Parathyroid adenoma (tissue), 2 donors: ENCODE measurements around the gene NRAS.

ENCODE experiments used
- H2AFZ ChIP-seq: fragments of 300-600 bp; sonication (generic); one replicate; pipeline ENCODE4 v1.7.0; 2017; ENCODE audit warnings: antibody characterized with exemption, mild to moderate bottlenecking
- H3K27ac ChIP-seq: fragments of 300-600 bp; sonication (generic); one replicate; pipeline ENCODE4 v1.7.0; 2017
- H3K27me3 ChIP-seq: fragments of 300-600 bp; sonication (generic); one replicate; pipeline ENCODE4 v1.7.0; 2017; ENCODE audit warnings: low read length; ENCODE audit not compliant: control insufficient read depth, insufficient read depth
- H3K36me3 ChIP-seq: fragments of 300-600 bp; sonication (generic); one replicate; pipeline ENCODE4 v1.7.0; 2017; ENCODE audit warnings: low read length; ENCODE audit not compliant: control insufficient read depth, insufficient read depth
- H3K4me1 ChIP-seq: fragments of 300-600 bp; sonication (generic); one replicate; pipeline ENCODE4 v1.7.0; 2017; ENCODE audit warnings: control low read depth
- H3K4me2 ChIP-seq: fragments of 300-600 bp; sonication (generic); one replicate; pipeline ENCODE4 v1.7.0; 2017; ENCODE audit warnings: low read length
- H3K4me3 ChIP-seq: fragments of 300-600 bp; sonication (generic); one replicate; pipeline ENCODE4 v1.7.0; 2017; ENCODE audit warnings: low read depth, low read length
- H3K79me2 ChIP-seq: fragments of 300-600 bp; sonication (generic); one replicate; pipeline ENCODE4 v1.7.0; 2017; ENCODE audit warnings: control low read depth
- H3K9ac ChIP-seq: fragments of 300-600 bp; sonication (generic); one replicate; pipeline ENCODE4 v1.7.0; 2017; ENCODE audit warnings: mild to moderate bottlenecking
- H3K9me3 ChIP-seq: fragments of 300-600 bp; sonication (generic); one replicate; pipeline ENCODE4 v1.7.0; 2017; ENCODE audit warnings: low read length; ENCODE audit not compliant: control insufficient read depth
- CTCF ChIP-seq: fragments of 300-600 bp; sonication (generic); IDR thresholded peaks from one replicate; pipeline ENCODE4 v1.7.0; 2017; ENCODE audit warnings: antibody characterized with exemption, mild to moderate bottlenecking
- donor health status: primary hyperparathyroidism.

The NRAS gene

DNA sequence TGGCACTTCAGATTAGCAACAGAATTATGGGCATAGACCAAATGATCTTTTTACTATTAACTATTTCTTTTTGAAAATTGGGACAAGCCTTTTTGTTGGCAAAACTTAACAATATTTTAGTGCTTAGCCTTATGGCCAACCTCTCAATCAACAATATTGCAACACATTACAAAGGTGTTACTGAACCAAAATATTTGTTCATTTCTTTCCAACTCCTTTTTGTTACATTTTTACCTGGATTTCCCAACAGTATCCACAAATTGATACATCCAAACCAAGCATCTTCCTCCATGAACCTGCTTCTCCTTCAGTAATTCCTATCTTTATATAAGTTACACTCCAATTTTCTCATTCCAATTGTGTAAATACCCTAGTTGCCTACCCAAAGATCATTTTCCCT lies 19.8 kb downstream of the NRAS start:
- no peak overlapping the region for H3K4me3 ChIP-seq
- no peaks in the 10 kb centered on the region for H3K36me3 ChIP-seq
- no peak overlapping the region for H2AFZ ChIP-seq
- no peaks in the 10 kb centered on the region for H3K27me3 ChIP-seq
- H3K27ac ChIP-seq, result no peak overlapping the region
- H3K4me1 ChIP-seq, result no peaks in the 10 kb centered on the region
- no peaks in the 10 kb centered on the region for H3K9me3 ChIP-seq
- no peaks in the 10 kb centered on the region for H3K79me2 ChIP-seq
- no peak overlapping the region for H3K4me2 ChIP-seq
- TF ChIP-seq CTCF, result no peak
- no peak overlapping the region for H3K9ac ChIP-seq

DNA sequence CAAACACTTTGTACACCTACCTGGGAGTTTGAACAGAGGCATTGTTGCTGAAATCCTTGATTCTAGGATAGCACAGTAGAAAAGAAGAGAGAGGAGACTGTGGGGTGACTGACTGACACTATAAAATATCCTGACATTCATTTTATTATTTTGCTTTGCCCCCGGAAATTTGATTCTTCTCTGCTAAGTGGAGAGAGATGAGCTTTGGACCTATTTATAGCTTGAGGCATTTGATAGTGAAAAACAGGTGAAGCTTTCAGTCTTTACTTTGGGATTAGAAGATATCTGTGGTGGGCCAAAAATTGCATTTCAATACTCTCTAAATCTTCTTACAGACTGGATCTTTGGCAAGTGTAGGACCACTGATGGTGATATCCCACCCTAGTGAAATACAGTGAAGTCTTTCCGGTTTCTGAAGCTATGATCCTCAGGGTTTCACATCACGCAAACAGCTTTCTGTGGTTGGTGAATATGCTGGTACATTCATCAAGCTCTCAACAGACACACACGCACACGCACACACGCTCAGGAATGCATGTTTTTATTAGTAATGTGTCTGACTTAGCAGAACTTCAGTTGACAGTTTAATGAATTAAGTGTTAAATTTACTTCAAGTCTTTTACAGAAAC lies 21.0 kb downstream of the NRAS start, which contains the start of gene AMPD1:
Gene AMPD1, minus strand, starts transcription at position 117 of the 629 bp plus-strand sequence. Its CDS starts 75 bp downstream, at position 42.
- no peak within 1 kb of the TSS for H3K27ac ChIP-seq
- no peak for TF ChIP-seq CTCF
- H3K4me1 ChIP-seq, result no peaks in the 10 kb centered on the region
- no peak within 1 kb of the TSS for H2AFZ ChIP-seq
- no peaks in the 10 kb centered on the region for H3K36me3 ChIP-seq
- no peaks in the 10 kb centered on the region for H3K79me2 ChIP-seq
- no peaks in the 10 kb centered on the region for H3K27me3 ChIP-seq
- H3K9me3 ChIP-seq, result no peaks in the 10 kb centered on the region
- H3K4me3 ChIP-seq, result no peak within 1 kb of the TSS
- no peak within 1 kb of the TSS for H3K9ac ChIP-seq
- H3K4me2 ChIP-seq, result peak within 1 kb of the TSS; percentile 14

DNA sequence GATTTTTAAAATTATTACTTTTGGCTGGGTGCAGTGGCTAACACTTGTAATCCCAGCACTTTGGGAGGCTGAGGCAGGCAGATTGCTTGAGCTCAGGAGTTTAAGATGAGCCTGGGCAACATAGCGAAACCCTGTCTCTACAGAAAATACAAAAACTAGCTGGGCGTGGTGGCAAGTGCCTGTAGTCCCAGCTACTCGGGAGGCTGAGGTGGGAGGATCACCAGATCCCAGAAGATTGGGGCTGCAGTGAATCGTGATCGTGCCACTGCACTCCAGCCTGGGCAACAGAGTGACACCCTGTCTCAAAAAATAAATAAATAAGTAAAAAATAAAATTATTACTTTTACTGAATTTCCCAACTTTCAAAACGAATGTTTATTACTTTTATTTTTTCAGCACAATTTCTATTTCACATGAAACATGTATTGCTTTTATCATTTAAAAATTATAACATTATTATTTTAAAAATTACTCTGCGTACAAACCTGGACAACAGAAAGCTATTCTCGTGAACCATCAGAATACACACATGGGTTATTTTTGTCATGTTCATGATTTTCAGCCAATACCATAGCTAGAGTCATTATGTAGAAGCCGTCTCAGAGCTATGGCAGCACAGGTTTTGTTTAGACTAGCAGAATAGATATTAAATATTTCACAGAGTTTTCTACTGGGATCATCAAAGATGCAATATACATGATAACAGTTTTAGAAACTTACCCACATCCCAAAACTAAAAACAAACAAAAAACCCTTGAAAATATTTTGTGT lies 21.8 kb downstream of the NRAS start:
- TF ChIP-seq CTCF, result no peak
- H3K9ac ChIP-seq, result no peak overlapping the region
- H3K4me3 ChIP-seq, result no peak overlapping the region
- H3K4me2 ChIP-seq, result no peak overlapping the region
- H3K27ac ChIP-seq, result no peak overlapping the region
- no peaks in the 10 kb centered on the region for H3K27me3 ChIP-seq
- no peaks in the 10 kb centered on the region for H3K36me3 ChIP-seq
- no peak overlapping the region for H2AFZ ChIP-seq
- no peaks in the 10 kb centered on the region for H3K79me2 ChIP-seq
- H3K9me3 ChIP-seq, result no peaks in the 10 kb centered on the region
- H3K4me1 ChIP-seq, result no peaks in the 10 kb centered on the region

DNA sequence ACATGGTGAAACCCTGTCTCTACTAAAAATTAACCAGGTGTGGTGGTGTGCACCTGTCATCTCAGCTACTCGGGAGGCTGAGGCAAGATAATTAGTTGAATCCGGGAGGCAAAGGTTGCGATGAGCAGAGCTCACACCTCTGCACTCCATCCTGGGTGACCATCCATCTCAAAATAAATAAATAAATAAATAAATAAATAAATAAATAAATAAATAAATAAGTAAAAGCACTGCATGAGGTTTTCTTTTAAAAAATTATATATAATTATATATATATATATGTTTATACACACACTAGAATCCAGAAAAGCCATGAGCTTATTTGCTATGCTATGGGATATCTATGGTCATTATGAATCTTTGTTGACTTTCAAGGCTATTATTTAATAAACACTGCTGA lies 23.6 kb downstream of the NRAS start:
- H3K9me3 ChIP-seq, result no peaks in the 10 kb centered on the region
- H2AFZ ChIP-seq, result no peak overlapping the region

More for the DNA sequence above, 23.6 kb downstream of the NRAS start:
- Histone ChIP-seq H3K27ac (no peak overlapping the region), H3K36me3 (no peaks in the 10 kb centered on the region), H3K9ac (no peak overlapping the region), H3K79me2 (no peaks in the 10 kb centered on the region), H3K4me3 (no peak overlapping the region), H3K4me1 (no peaks in the 10 kb centered on the region), H3K27me3 (no peaks in the 10 kb centered on the region), H3K4me2 (no peak overlapping the region)
- no peak for TF ChIP-seq CTCF
